SK-N-SH (cell line): ENCODE results near the gene MARCHF11. TPM values are rescaled to one million over a fixed set of nuclear protein-coding genes. Genes with fewer than 3 reads are reported as not detected.

Experiments
- CTCF ChIA-PET: fragments of 300-600, 350-600 bp; formaldehyde crosslinking; extraction: SDS; loops from one replicate; lab custom pipeline; 2021; lab: Yijun Ruan, JAX
- POLR2A ChIA-PET: fragments of 350-600 bp; sonication (Branson Sonifier 250); formaldehyde crosslinking; extraction: SDS; loops from one replicate; lab custom pipeline; 2020; ENCODE audit warnings: antibody characterized with exemption, inconsistent platforms; lab: Yijun Ruan, JAX
- DNase-seq: peaks from one replicate; pipeline ENCODE4 v3.0.0; 2012
- H2AFZ ChIP-seq: fragments of 200-600 bp; sonication (generic); 2 replicates; pipeline ENCODE4 v1.8.1; 2016; ENCODE audit warnings: antibody characterized with exemption, mild to moderate bottlenecking, low read depth
- H3F3A ChIP-seq: fragments of 200-600 bp; sonication (generic); replicated peaks from 2 replicates; pipeline ENCODE3; 2016; ENCODE audit warnings: antibody characterized with exemption, mild to moderate bottlenecking; ENCODE audit not compliant: insufficient read depth
- H3K27ac ChIP-seq, 2 experiments: fragments of 200-500 bp in 1 of 2; fragments of 200-600 bp in 1 of 2; sonication (Bioruptor generic) in 1 of 2; sonication (generic), shearing (Covaris generic) in 1 of 2; 2 replicates each; pipeline versions ENCODE4 v1.5.1 to v1.6.1; 2014 to 2016; ENCODE audit warnings: low read depth in 2 of 2, inconsistent platforms in 1 of 2, low read length in 1 of 2, mild to moderate bottlenecking in 1 of 2, mixed read lengths in 1 of 2
- H3K27me3 ChIP-seq: fragments of 200-600 bp; sonication (generic), shearing (Covaris generic); 2 replicates; pipeline ENCODE4 v1.6.1; 2016; ENCODE audit warnings: mixed run types; ENCODE audit not compliant: insufficient read depth
- H3K36me3 ChIP-seq, 2 experiments: fragments of 200-500 bp in 1 of 2; fragments of 200-600 bp in 1 of 2; sonication (Bioruptor generic) in 1 of 2; sonication (generic) in 1 of 2; replicated peaks in 1 of 2; 2 replicates each; pipeline versions ENCODE3 to v1.5.1; 2014 to 2016; ENCODE audit warnings: low read length in 1 of 2, mild to moderate bottlenecking in 1 of 2; ENCODE audit not compliant: insufficient read depth in 2 of 2, control insufficient read depth in 1 of 2
- H3K4me1 ChIP-seq, 2 experiments: fragments of 200-500 bp in 1 of 2; fragments of 200-600 bp in 1 of 2; sonication (Bioruptor generic) in 1 of 2; sonication (generic), shearing (Covaris generic) in 1 of 2; 2 replicates each; pipeline versions ENCODE4 v1.5.1 to v1.6.1; 2014 to 2016; ENCODE audit warnings: low read depth in 1 of 2, low read length in 1 of 2, mixed run types in 1 of 2; ENCODE audit not compliant: insufficient read depth in 2 of 2, control insufficient read depth in 1 of 2
- H3K4me2 ChIP-seq: fragments of 200-600 bp; sonication (generic), shearing (Covaris generic); 2 replicates; pipeline ENCODE4 v1.6.1; 2017; ENCODE audit warnings: mixed run types
- H3K4me3 ChIP-seq, 2 experiments: fragments of 200-500 bp in 1 of 2; fragments of 200-600 bp in 1 of 2; sonication (Bioruptor generic) in 1 of 2; sonication (generic), shearing (Covaris generic) in 1 of 2; 2 replicates each; pipeline versions ENCODE4 v1.5.1 to v1.8.1; 2014 to 2016; ENCODE audit warnings: low read depth in 2 of 2, inconsistent platforms in 1 of 2, low read length in 1 of 2, mild to moderate bottlenecking in 1 of 2, mixed read lengths in 1 of 2, moderate library complexity in 1 of 2
- H3K79me2 ChIP-seq: fragments of 200-600 bp; sonication (generic); 2 replicates; pipeline ENCODE4 v1.8.1; 2017; ENCODE audit warnings: mild to moderate bottlenecking; ENCODE audit not compliant: insufficient read depth
- H3K9ac ChIP-seq: fragments of 200-600 bp; sonication (generic); 2 replicates; pipeline ENCODE4 v1.6.1; 2017; ENCODE audit warnings: mixed run types
- H3K9me2 ChIP-seq: fragments of 200-600 bp; sonication (generic); 2 replicates; pipeline ENCODE4 v1.6.1; 2017; ENCODE audit warnings: mixed run types
- H3K9me3 ChIP-seq: fragments of 200-600 bp; sonication (generic); 2 replicates; pipeline ENCODE4 v1.6.1; 2017; ENCODE audit warnings: mixed run types, mild to moderate bottlenecking, moderate library complexity
- H4K20me1 ChIP-seq: fragments of 200-600 bp; sonication (generic); 2 replicates; pipeline ENCODE4 v1.6.1; 2017; ENCODE audit warnings: mild to moderate bottlenecking, mixed run types; ENCODE audit not compliant: insufficient read depth
- CHD2 ChIP-seq: fragments of 150-350 bp; IDR thresholded peaks from 2 replicates; pipeline ENCODE4 v1.6.1; 2018; ENCODE audit warnings: low read length; ENCODE audit not compliant: partially characterized antibody
- CTCF ChIP-seq: fragments of 200-600 bp; sonication (generic); IDR thresholded peaks from 2 replicates; pipeline ENCODE4 v1.6.1; 2017; ENCODE audit warnings: antibody characterized with exemption, mild to moderate bottlenecking, moderate library complexity
- EP300 ChIP-seq, 2 experiments: IDR thresholded peaks; 2 replicates each; pipeline versions ENCODE4 v1.4.0 to v1.6.1; 2012; ENCODE audit warnings: borderline replicate concordance in 1 of 2, low read depth in 1 of 2, low read length in 1 of 2
- EZH2phosphoT487 ChIP-seq: fragments of 200-600 bp; sonication (generic); IDR thresholded peaks from 2 replicates; pipeline ENCODE4 v1.6.1; 2017; ENCODE audit warnings: low read depth, mixed run types, mild to moderate bottlenecking, antibody characterized with exemption, moderate library complexity, borderline replicate concordance
- FOXJ3 ChIP-seq: sonication (generic); formaldehyde crosslinking; IDR thresholded peaks from 2 replicates; pipeline ENCODE4 v1.5.1; 2020; ENCODE audit warnings: mild to moderate bottlenecking, missing genetic modification reagents
- FOXM1 ChIP-seq: IDR thresholded peaks from 2 replicates; pipeline ENCODE4 v1.4.0; 2012; ENCODE audit warnings: low read depth, mild to moderate bottlenecking
- GATA2 ChIP-seq: sonication (generic); formaldehyde crosslinking; IDR thresholded peaks from 2 replicates; pipeline ENCODE4 v1.5.0; 2020; ENCODE audit warnings: mild to moderate bottlenecking, missing genetic modification reagents
- IRF3 ChIP-seq: fragments of 150-350 bp; IDR thresholded peaks from 2 replicates; pipeline ENCODE4 v1.6.1; 2016; ENCODE audit warnings: mild to moderate bottlenecking, low read depth, low read length
- JUND ChIP-seq: IDR thresholded peaks from 2 replicates; pipeline ENCODE4 v1.4.0; 2012
- MEF2A ChIP-seq: IDR thresholded peaks from 2 replicates; pipeline ENCODE4 v1.4.0; 2012; ENCODE audit warnings: low read depth, borderline replicate concordance
- MXI1 ChIP-seq: IDR thresholded peaks from 2 replicates; pipeline ENCODE4 v1.6.1; 2012; ENCODE audit warnings: mild to moderate bottlenecking, low read depth, low read length, improper control_type of control experiment
- NRF1 ChIP-seq: IDR thresholded peaks from 2 replicates; pipeline ENCODE4 v1.6.1; 2012; ENCODE audit warnings: low read depth, mild to moderate bottlenecking, low read length
- PBX3 ChIP-seq: IDR thresholded peaks from 2 replicates; pipeline ENCODE4; 2012
- POLR2AphosphoS5 ChIP-seq: IDR thresholded peaks from 2 replicates; pipeline ENCODE4 v1.6.1; 2012; ENCODE audit warnings: low read depth, low read length
- RAD21 ChIP-seq: IDR thresholded peaks from 2 replicates; pipeline ENCODE4 v1.6.1; 2012; ENCODE audit warnings: mild to moderate bottlenecking, low read length
- RCOR1 ChIP-seq: fragments of 150-350 bp; IDR thresholded peaks from 2 replicates; pipeline ENCODE4 v1.6.1; 2017; ENCODE audit warnings: antibody characterized with exemption, low read length
- RFX5 ChIP-seq: IDR thresholded peaks from 2 replicates; pipeline ENCODE4 v1.6.1; 2012; ENCODE audit warnings: mild to moderate bottlenecking, improper control_type of control experiment, low read length
- SIN3A ChIP-seq: IDR thresholded peaks from 2 replicates; pipeline ENCODE4 v1.6.1; 2012; ENCODE audit warnings: low read depth, mild to moderate bottlenecking, low read length, moderate library complexity, borderline replicate concordance
- SMC3 ChIP-seq: IDR thresholded peaks from 2 replicates; pipeline ENCODE4 v1.6.1; 2012; ENCODE audit warnings: low read depth, low read length, improper control_type of control experiment
- TCF12 ChIP-seq: IDR thresholded peaks from 2 replicates; pipeline ENCODE4 v1.4.0; 2012
- WGBS: methylation state at CpG from one replicate; pipeline ENCODE4 v1.1.6; 2017; ENCODE audit warnings: low lambda C conversion rate; 5-methylcytosine and 5-hydroxymethylcytosine counted together
- polyA plus RNA-seq, 3 experiments: library from polyadenylated mRNA; depleted of rRNA; stranded (reverse); fragments of >200 nt; gene quantifications; 2 replicates each; pipeline ENCODE4 v1.2.3, GENCODE V29; 2012

MARCHF11 gene
- polyA plus RNA-seq, 1 of the 3 experiments (the other 2 are of a cell fraction): 1.7 TPM

GRCh38 chr5:16178745-16179372 is 732 bp downstream of the MARCHF11 start (continued):
- TF ChIP-seq EZH2phosphoT487 (no peak), CTCF (0 out of 2 replicates have a peak, but pooled peaks have one; percentile 8), MXI1 (peak; percentile 60; the same call in 1 of the 2 replicates), SIN3A (no peak)

GRCh38 chr5:16169550-16169949 is 10.0 kb downstream of the MARCHF11 start:
- no peak overlapping the region for H2AFZ ChIP-seq
- peak overlapping the region in 1 of 2 experiments; percentile 96; a peak in 2 of 4 replicates for H3K27ac ChIP-seq
- DNase-seq: peak; percentile 40
- 0 out of 2 replicates have a peak, but pooled peaks have one; percentile 11 for TF ChIP-seq MEF2A
- TF ChIP-seq NRF1: no peak
- TF ChIP-seq JUND: no peak
- TF ChIP-seq FOXM1: no peak
- TF ChIP-seq FOXJ3: peak; percentile 62
- TF ChIP-seq EP300 (IDR thresholded peaks at IDR 0.05; ENCODE audit: borderline replicate concordance in 1 of 2, low read depth in 1 of 2, low read length in 1 of 2): peak; percentile 32 to 93; a peak in 3 of 4 replicates
- no peak for TF ChIP-seq IRF3
- TF ChIP-seq CTCF: no peak
- peak; percentile 30; the same call in 1 of the 2 replicates for TF ChIP-seq PBX3
- TF ChIP-seq POLR2AphosphoS5: no peak
- TF ChIP-seq CHD2: peak; percentile 52
- no peak for TF ChIP-seq SMC3
- TF ChIP-seq MXI1: peak; percentile 25
- no peak; the same call in 1 of the 2 replicates for TF ChIP-seq RFX5
- TF ChIP-seq GATA2 (CRISPR knock-in tag): peak; percentile 84
- peak; percentile 65 for TF ChIP-seq TCF12
- TF ChIP-seq RAD21: peak; percentile 23; the same call in 1 of the 2 replicates
- TF ChIP-seq RCOR1: peak; percentile 72
- H3K4me3 ChIP-seq: no peak overlapping the region; a peak in 1 of 4 replicates
- H3K4me2 ChIP-seq: no peak overlapping the region
- H3K9me2 ChIP-seq: no peaks in the 10 kb centered on the region
- POLR2A ChIA-PET: interaction anchor here (0.9 to 1.3 kb wide), 3 partner anchors 9 to 287 kb away, joined by 3 to 5 read pairs (median 3); no protein-coding TSS in a partner anchor
- 0% methylated on average over 2 of the region's 2 CpGs for WGBS
- CTCF ChIA-PET: interaction anchor here (1.0 to 5.2 kb wide), 3 partner anchors 8 to 286 kb away, joined by 4 to 23 read pairs (median 8); no protein-coding TSS in a partner anchor
- H3K4me1 ChIP-seq: peaks cover 0 to 27% of the 10 kb centered on the region in 2 experiments; a peak in 2 of 4 replicates
- no peaks in the 10 kb centered on the region for H4K20me1 ChIP-seq
- no peaks in the 10 kb centered on the region for H3K9me3 ChIP-seq
- H3K27me3 ChIP-seq: no peaks in the 10 kb centered on the region
- no peak overlapping the region for H3K9ac ChIP-seq
- H3F3A ChIP-seq: no peaks in the 10 kb centered on the region
- peaks cover 0 to 11% of the 10 kb centered on the region in 2 experiments for H3K36me3 ChIP-seq
- no peaks in the 10 kb centered on the region for H3K79me2 ChIP-seq
